Measurements from ENCODE around the gene N4BP2.

GRCh38 chr4:40053161-40053560 is 3.5 kb upstream of the N4BP2 start:
- no peak for TF ChIP-seq POLR2A (IDR thresholded peaks at IDR 0.05)
- TF ChIP-seq CTCF (IDR thresholded peaks at IDR 0.05 in 8 of 11, conservative IDR thresholded peaks at IDR 0.05 in 3 of 11), result no peak
- no peak for TF ChIP-seq POLR2AphosphoS5 (IDR thresholded peaks at IDR 0.05)
